HepG2 (cell line): ENCODE data around the gene CAMTA1. TPM values are rescaled to one million over a fixed set of nuclear protein-coding genes. Genes with fewer than 3 reads are reported as not detected.

ENCODE experiments used
- ATAC-seq: fragments of 200-7000 bp; cut with Tn5 transposase; 3 replicates; pipeline ENCODE4 v1.9.1; 2020; ENCODE audit warnings: mild to moderate bottlenecking, moderate library complexity
- BruUV-seq: library from RNA; stranded (reverse); fragments of 400-500 nt; replicated peaks from 2 replicates; lab custom pipeline; 2021; lab: Mats Ljungman, UMichigan
- CTCF ChIA-PET: fragments of 300-600 bp; formaldehyde crosslinking; extraction: SDS; loops from one replicate; lab custom pipeline; 2021; ENCODE audit warnings: low total read pairs, inconsistent platforms, low intra/inter-chr PET ratio; lab: Yijun Ruan, JAX
- POLR2A ChIA-PET: fragments of 350-600 bp; sonication (Branson Sonifier 250); formaldehyde crosslinking; loops from one replicate; lab custom pipeline; 2020; ENCODE audit warnings: antibody characterized with exemption, inconsistent platforms; lab: Yijun Ruan, JAX
- DNase-seq: peaks from one replicate; pipeline ENCODE4 v3.0.0-alpha.2; 2015; ENCODE audit warnings: low spot score
- FAIRE-seq: peaks from 3 replicates; lab custom pipeline; 2011; peaks lifted over from hg19 to GRCh38; lab: Jason Lieb, UNC
- H2AFZ ChIP-seq: one replicate; pipeline ENCODE4 v1.6.1; 2011; ENCODE audit warnings: low read length, inconsistent platforms
- H3K27ac ChIP-seq: fragments of 300-600 bp; 3 replicates; pipeline ENCODE4 v1.8.0; 2011; ENCODE audit warnings: mixed run types, mild to moderate bottlenecking, mixed read lengths, low read length, inconsistent platforms; ENCODE audit not compliant: insufficient read depth; ENCODE audit errors: extremely low read length
- H3K27me3 ChIP-seq, 2 experiments: fragments of 200-600 bp in 1 of 2; 2 replicates in 1 of 2; 3 replicates in 1 of 2; pipeline versions ENCODE4 v1.6.0 to v1.8.0; 2011; ENCODE audit warnings: low read length in 2 of 2, mild to moderate bottlenecking in 2 of 2, moderate library complexity in 2 of 2, inconsistent platforms in 1 of 2; ENCODE audit not compliant: insufficient read depth in 2 of 2, control insufficient read depth in 1 of 2
- H3K36me3 ChIP-seq, 2 experiments: fragments of 200-600 bp in 1 of 2; replicated peaks in 1 of 2; 2 replicates in 1 of 2; 3 replicates in 1 of 2; pipeline versions ENCODE4 v1.5.1 to v1.8.0; 2011; ENCODE audit warnings: low read length in 2 of 2, inconsistent platforms in 1 of 2; ENCODE audit not compliant: insufficient read depth in 2 of 2, control insufficient read depth in 1 of 2
- H3K4me1 ChIP-seq: 2 replicates; pipeline ENCODE4 v1.5.1; 2012; ENCODE audit warnings: low read length, inconsistent platforms; ENCODE audit not compliant: insufficient read depth
- H3K4me2 ChIP-seq: 2 replicates; pipeline ENCODE4 v1.6.0; 2011; ENCODE audit warnings: low read depth, low read length, inconsistent platforms
- H3K4me3 ChIP-seq, 3 experiments: fragments of 200-600 bp in 1 of 3; sonication (generic), shearing (Covaris generic) in 1 of 3; replicated peaks in 1 of 3; 2 replicates each; pipeline ENCODE4 v1.5.1; 2011 to 2016; ENCODE audit warnings: low read length in 3 of 3, inconsistent platforms in 2 of 3, low read depth in 2 of 3, mild to moderate bottlenecking in 2 of 3, control low read depth in 1 of 3, mixed read lengths in 1 of 3; ENCODE audit not compliant: insufficient read depth in 1 of 3
- H3K79me2 ChIP-seq: one replicate; pipeline ENCODE4 v1.6.1; 2011; ENCODE audit warnings: low read length, inconsistent platforms; ENCODE audit not compliant: insufficient read depth
- H3K9ac ChIP-seq: 2 replicates; pipeline ENCODE4 v1.6.0; 2011; ENCODE audit warnings: mild to moderate bottlenecking, low read depth, low read length, inconsistent platforms; ENCODE audit not compliant: insufficient read depth
- H3K9me3 ChIP-seq: 2 replicates; pipeline ENCODE4 v1.5.1; 2012; ENCODE audit warnings: mild to moderate bottlenecking, low read length
- H4K20me1 ChIP-seq: 2 replicates; pipeline ENCODE4 v1.6.0; 2011; ENCODE audit warnings: inconsistent platforms, mild to moderate bottlenecking, low read length, moderate library complexity; ENCODE audit not compliant: insufficient read depth
- HOXA9 ChIP-seq: sonication (generic); formaldehyde crosslinking; IDR thresholded peaks from 2 replicates; pipeline ENCODE4 v1.8.1; 2022; ENCODE audit warnings: missing genetic modification reagents, mild to moderate bottlenecking, moderate library complexity, borderline replicate concordance
- PHF8 ChIP-seq: sonication (generic); formaldehyde crosslinking; IDR thresholded peaks from 2 replicates; pipeline ENCODE4 v1.5.0; 2020; ENCODE audit warnings: missing genetic modification reagents
- RFX3 ChIP-seq: IDR thresholded peaks from 2 replicates; pipeline ENCODE4 v1.6.1; 2016; ENCODE audit warnings: missing biosample characterization, missing genetic modification reagents
- SAFB2 ChIP-seq: sonication (generic); formaldehyde crosslinking; IDR thresholded peaks from 2 replicates; pipeline ENCODE4 v1.5.1; 2020; ENCODE audit warnings: missing genetic modification reagents, low read depth, mild to moderate bottlenecking, borderline replicate concordance
- ZNF160 ChIP-seq: sonication (generic); formaldehyde crosslinking; IDR thresholded peaks from 2 replicates; pipeline ENCODE4 v1.8.0; 2022; ENCODE audit warnings: mild to moderate bottlenecking, inconsistent platforms, missing genetic modification reagents
- ZNF629 ChIP-seq: sonication (generic); formaldehyde crosslinking; conservative IDR thresholded peaks from 2 replicates; pipeline ENCODE4 v1.5.0; 2020; ENCODE audit warnings: missing genetic modification reagents
- WGBS: methylation state at CpG from one replicate; pipeline ENCODE4 v1.1.6; 2017; ENCODE audit warnings: low lambda C conversion rate; 5-methylcytosine and 5-hydroxymethylcytosine counted together
- in situ Hi-C: cut with HindIII; loops from 2 replicates; pipeline ENCODE4 v1.10.0; 2017; ENCODE audit warnings: low pct_unique_long_range_greater_than_20kb; ENCODE audit not compliant: extremely low pct_ligation_motif_present
- intact Hi-C: fragments of 100-400 bp; cut with micrococcal nuclease; formaldehyde crosslinking; loops from one replicate; pipeline ENCODE4 v1.10.0; 2022; ENCODE audit not compliant: unreplicated experiment
- polyA plus RNA-seq, 8 experiments: library from polyadenylated mRNA; depleted of rRNA in 3 of 8; stranded (reverse) in 7 of 8; unstranded in 1 of 8; fragments of >200 nt; fragmentation: Illumina TruSeq in 4 of 8; extraction: Trizol in 4 of 8; gene quantifications; 2 replicates each; pipeline versions ENCODE4 v1.2.1 to v1.2.3, GENCODE V29; 2011 to 2016; ENCODE audit warnings: low read depth in 4 of 8, missing spikeins in 1 of 8, mixed read lengths in 1 of 8; ENCODE audit not compliant: insufficient read depth in 1 of 8
- total RNA-seq, 5 experiments: library from RNA; depleted of rRNA; stranded (reverse); fragments of >200 nt; fragmentation: Illumina TruSeq; extraction: Trizol; gene quantifications; 2 replicates each; pipeline ENCODE4 v1.2.3, GENCODE V29; 2016; ENCODE audit warnings: low read depth in 1 of 5
- TF ChIP-seq, protein P1 (sequence below): sonication (generic); formaldehyde crosslinking; IDR thresholded peaks from 2 replicates; pipeline ENCODE4; 2020; ENCODE audit warnings: missing genetic modification reagents, mild to moderate bottlenecking, borderline replicate concordance
- TF ChIP-seq, protein P2 (sequence below): sonication (generic); formaldehyde crosslinking; IDR thresholded peaks from 2 replicates; pipeline ENCODE4 v1.8.0; 2022; ENCODE audit warnings: missing genetic modification reagents, low read depth, mild to moderate bottlenecking, borderline replicate concordance

Gene CAMTA1
- total and polyA plus RNA-seq, 2 of the 13 experiments (the other 11 are each of a cell fraction or from before 2014, with no cell fraction given) = 25.0 to 36.4 TPM

DNA sequence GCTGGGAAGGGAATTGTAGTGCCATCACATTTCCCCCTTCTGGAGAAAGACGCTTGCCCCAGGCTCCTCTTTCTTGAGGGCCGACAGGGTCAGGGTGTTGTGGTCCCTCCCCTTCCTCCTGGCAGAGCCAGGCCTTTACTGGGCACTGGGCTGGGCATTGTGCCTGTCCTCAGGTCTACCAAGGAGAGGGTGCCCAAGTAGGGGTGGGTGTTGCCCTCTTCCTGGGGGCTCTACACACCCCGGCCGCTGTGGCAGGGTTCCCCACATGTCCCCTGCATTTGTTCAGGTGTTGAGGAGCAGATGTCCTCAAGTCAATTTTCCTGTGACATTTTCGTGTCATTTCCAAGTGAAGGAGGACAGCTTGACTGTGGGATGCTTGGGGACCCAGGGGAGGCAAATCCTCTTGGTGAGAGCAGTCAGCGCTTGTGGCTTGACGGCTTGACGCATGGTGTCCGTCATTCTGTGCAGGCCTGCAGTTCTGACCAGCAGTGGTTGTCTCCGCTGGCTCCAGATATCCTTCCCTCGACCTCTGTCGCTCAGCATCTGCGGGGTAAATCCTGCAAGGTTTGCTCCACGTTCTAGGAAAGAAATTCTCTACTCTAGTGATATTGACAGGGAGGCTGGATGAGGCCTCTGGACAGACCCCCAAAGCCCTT is 804.0 kb downstream of the CAMTA1 start:
- no peak for TF ChIP-seq ZNF160
- no peak for TF ChIP-seq SAFB2 (CRISPR knock-in tag)
- TF ChIP-seq, protein P1, sequence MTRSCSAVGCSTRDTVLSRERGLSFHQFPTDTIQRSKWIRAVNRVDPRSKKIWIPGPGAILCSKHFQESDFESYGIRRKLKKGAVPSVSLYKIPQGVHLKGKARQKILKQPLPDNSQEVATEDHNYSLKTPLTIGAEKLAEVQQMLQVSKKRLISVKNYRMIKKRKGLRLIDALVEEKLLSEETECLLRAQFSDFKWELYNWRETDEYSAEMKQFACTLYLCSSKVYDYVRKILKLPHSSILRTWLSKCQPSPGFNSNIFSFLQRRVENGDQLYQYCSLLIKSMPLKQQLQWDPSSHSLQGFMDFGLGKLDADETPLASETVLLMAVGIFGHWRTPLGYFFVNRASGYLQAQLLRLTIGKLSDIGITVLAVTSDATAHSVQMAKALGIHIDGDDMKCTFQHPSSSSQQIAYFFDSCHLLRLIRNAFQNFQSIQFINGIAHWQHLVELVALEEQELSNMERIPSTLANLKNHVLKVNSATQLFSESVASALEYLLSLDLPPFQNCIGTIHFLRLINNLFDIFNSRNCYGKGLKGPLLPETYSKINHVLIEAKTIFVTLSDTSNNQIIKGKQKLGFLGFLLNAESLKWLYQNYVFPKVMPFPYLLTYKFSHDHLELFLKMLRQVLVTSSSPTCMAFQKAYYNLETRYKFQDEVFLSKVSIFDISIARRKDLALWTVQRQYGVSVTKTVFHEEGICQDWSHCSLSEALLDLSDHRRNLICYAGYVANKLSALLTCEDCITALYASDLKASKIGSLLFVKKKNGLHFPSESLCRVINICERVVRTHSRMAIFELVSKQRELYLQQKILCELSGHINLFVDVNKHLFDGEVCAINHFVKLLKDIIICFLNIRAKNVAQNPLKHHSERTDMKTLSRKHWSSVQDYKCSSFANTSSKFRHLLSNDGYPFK (CRISPR knock-in tag) = no peak
- no peak for TF ChIP-seq HOXA9 (CRISPR knock-in tag)
- no peak for TF ChIP-seq ZNF629
- no peak for TF ChIP-seq RFX3 (CRISPR knock-in tag)
- TF ChIP-seq PHF8 = no peak
- TF ChIP-seq, protein P2, sequence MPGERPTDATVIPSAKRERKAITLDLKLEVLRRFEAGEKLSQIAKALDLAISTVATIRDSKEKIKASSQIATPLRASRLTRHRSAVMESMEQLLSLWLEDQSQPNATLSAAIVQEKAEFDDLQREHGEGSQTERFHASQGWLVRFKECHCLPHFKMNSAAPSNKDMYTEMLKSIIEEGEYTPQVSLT (CRISPR knock-in tag) = no peak
- TF ChIP-seq, all 625 proteins: peak for 0
- no peaks in the 10 kb centered on the region for H4K20me1 ChIP-seq
- peaks cover 6 to 62% of the 10 kb centered on the region in 2 experiments for H3K27me3 ChIP-seq
- no peaks in the 10 kb centered on the region for H3K79me2 ChIP-seq
- no peak overlapping the region for H3K27ac ChIP-seq
- in situ Hi-C loops = no loop called here
- no peak for DNase-seq
- no peak overlapping the region for H3K4me3 ChIP-seq
- FAIRE-seq = no peak
- no peak for ATAC-seq
- H2AFZ ChIP-seq = no peak overlapping the region
- BruUV-seq = no TSS peak
- H3K4me1 ChIP-seq = no peaks in the 10 kb centered on the region
- CTCF ChIA-PET = no interaction called here
- no peak overlapping the region for H3K4me2 ChIP-seq
- H3K9me3 ChIP-seq = no peaks in the 10 kb centered on the region
- intact Hi-C loops = no loop called here
- POLR2A ChIA-PET = no interaction called here
- no peak overlapping the region for H3K9ac ChIP-seq
- H3K36me3 ChIP-seq = no peaks in the 10 kb centered on the region
- WGBS = 29% methylated on average over 8 of the region's 14 CpGs
